HepG2 (cell line): ENCODE results near the gene MEA1. TPM values are rescaled to one million over a fixed set of nuclear protein-coding genes. Genes with fewer than 3 reads are reported as not detected.

ENCODE experiments used
- ELF4 ChIP-seq: sonication (generic); formaldehyde crosslinking; IDR thresholded peaks from 2 replicates; pipeline ENCODE4 v1.5.0; 2020; ENCODE audit warnings: missing genetic modification reagents, mild to moderate bottlenecking, moderate library complexity, borderline replicate concordance
- ERF ChIP-seq: IDR thresholded peaks from 2 replicates; pipeline ENCODE4 v1.6.1; 2018; ENCODE audit warnings: missing biosample characterization, missing genetic modification reagents
- GABPB1 ChIP-seq: IDR thresholded peaks from 2 replicates; pipeline ENCODE4 v1.6.1; 2016; ENCODE audit warnings: mild to moderate bottlenecking, missing genetic modification reagents, moderate library complexity, missing compliant biosample characterization
- HDAC2 ChIP-seq: sonication (generic); formaldehyde crosslinking; IDR thresholded peaks from 2 replicates; pipeline ENCODE4 v1.4.0; 2020; ENCODE audit warnings: missing genetic modification reagents
- MED8 ChIP-seq: sonication (generic); formaldehyde crosslinking; IDR thresholded peaks from 2 replicates; pipeline ENCODE4 v1.8.1; 2023; ENCODE audit warnings: mild to moderate bottlenecking, missing genetic modification reagents; ENCODE audit not compliant: insufficient replicate concordance
- ONECUT2 ChIP-seq: sonication (generic); formaldehyde crosslinking; IDR thresholded peaks from 2 replicates; pipeline ENCODE4 v1.4.0; 2020; ENCODE audit warnings: missing genetic modification reagents
- ZNF562 ChIP-seq: sonication (generic); formaldehyde crosslinking; IDR thresholded peaks from 2 replicates; pipeline ENCODE4 v1.8.0; 2022; ENCODE audit warnings: missing genetic modification reagents, borderline replicate concordance
- ZNF564 ChIP-seq: sonication (generic); formaldehyde crosslinking; IDR thresholded peaks from 2 replicates; pipeline ENCODE4 v1.8.1; 2023; ENCODE audit warnings: mild to moderate bottlenecking, missing genetic modification reagents
- ZNF614 ChIP-seq: IDR thresholded peaks from 2 replicates; pipeline ENCODE4 v1.6.1; 2018; ENCODE audit warnings: missing biosample characterization, missing genetic modification reagents, inconsistent platforms, borderline replicate concordance
- ZNF660 ChIP-seq: sonication (generic); formaldehyde crosslinking; IDR thresholded peaks from 2 replicates; pipeline ENCODE4 v1.5.1; 2020; ENCODE audit warnings: mild to moderate bottlenecking, low read depth, missing genetic modification reagents, borderline replicate concordance
- ZNF75D ChIP-seq: sonication (generic); formaldehyde crosslinking; IDR thresholded peaks from 2 replicates; pipeline ENCODE4 v1.8.1; 2023; ENCODE audit warnings: missing genetic modification reagents, mild to moderate bottlenecking, borderline replicate concordance
- polyA plus RNA-seq, 8 experiments: library from polyadenylated mRNA; depleted of rRNA in 3 of 8; stranded (reverse) in 7 of 8; unstranded in 1 of 8; fragments of >200 nt; fragmentation: Illumina TruSeq in 4 of 8; extraction: Trizol in 4 of 8; gene quantifications; 2 replicates each; pipeline versions ENCODE4 v1.2.1 to v1.2.3, GENCODE V29; 2011 to 2016; ENCODE audit warnings: low read depth in 4 of 8, missing spikeins in 1 of 8, mixed read lengths in 1 of 8; ENCODE audit not compliant: insufficient read depth in 1 of 8
- total RNA-seq, 5 experiments: library from RNA; depleted of rRNA; stranded (reverse); fragments of >200 nt; fragmentation: Illumina TruSeq; extraction: Trizol; gene quantifications; 2 replicates each; pipeline ENCODE4 v1.2.3, GENCODE V29; 2016; ENCODE audit warnings: low read depth in 1 of 5
- TF ChIP-seq, protein P1 (sequence below): IDR thresholded peaks from 2 replicates; pipeline ENCODE4 v1.6.1; 2016; ENCODE audit warnings: low read depth
- TF ChIP-seq, protein P2 (sequence below), 2 experiments: sonication (generic) in 1 of 2; formaldehyde crosslinking in 1 of 2; IDR thresholded peaks; 2 replicates each; pipeline versions ENCODE4 v1.4.0 to v1.6.1; 2016 to 2020; ENCODE audit warnings: borderline replicate concordance in 1 of 2, low read depth in 1 of 2, mild to moderate bottlenecking in 1 of 2, missing genetic modification reagents in 1 of 2
- TF ChIP-seq, protein P3 (sequence below): sonication (generic); formaldehyde crosslinking; IDR thresholded peaks from 2 replicates; pipeline ENCODE4 v1.4.0; 2020; ENCODE audit warnings: missing genetic modification reagents, borderline replicate concordance
- TF ChIP-seq, protein P4 (sequence below): sonication (generic); formaldehyde crosslinking; IDR thresholded peaks from 2 replicates; pipeline ENCODE4 v1.5.0; 2020; ENCODE audit warnings: missing genetic modification reagents
- TF ChIP-seq, protein P5 (sequence below): sonication (generic); IDR thresholded peaks from 2 replicates; pipeline ENCODE4 v1.6.1; 2016; ENCODE audit warnings: low read depth, borderline replicate concordance

Gene MEA1
- total and polyA plus RNA-seq, 2 of the 13 experiments (the other 11 are each of a cell fraction or from before 2014, with no cell fraction given): 75.6 to 86.2 TPM

DNA sequence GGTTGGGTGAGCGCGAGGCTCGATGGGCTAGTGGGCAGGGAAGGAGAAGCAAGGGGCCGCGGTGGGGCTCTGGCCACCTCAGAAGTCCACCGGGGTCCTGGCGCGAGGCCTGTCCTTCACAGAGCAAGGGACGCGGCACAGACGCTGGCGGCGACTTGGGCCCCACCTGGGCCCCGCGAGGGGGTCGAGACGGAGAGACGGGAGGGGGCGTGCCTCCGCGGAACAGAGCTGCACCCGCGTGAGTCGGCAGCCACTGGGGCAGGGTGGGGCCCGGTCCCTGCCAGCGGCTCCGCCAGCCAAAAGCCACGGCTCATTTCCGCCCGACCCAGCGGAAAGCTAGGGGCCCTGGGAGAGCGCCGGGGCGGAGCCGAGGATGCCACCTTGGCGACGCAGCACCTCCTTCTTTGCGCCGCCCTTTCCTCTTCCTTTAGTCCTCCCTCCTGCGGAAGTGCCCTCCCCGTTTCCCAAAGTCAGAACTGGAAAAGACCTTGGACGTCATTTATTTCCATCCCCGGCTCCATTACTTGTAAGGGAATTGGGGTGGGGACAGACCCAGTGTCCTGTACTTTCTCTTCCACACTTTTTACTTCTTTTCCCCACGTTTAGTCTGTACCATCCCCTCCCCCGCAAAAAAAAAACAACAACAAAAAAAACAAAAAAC, 39.9 kb upstream of the MEA1 start, which contains the start of gene CUL7 (continued):
- TF ChIP-seq ZNF75D (CRISPR knock-in tag) (0 out of 2 replicates have a peak, but pooled peaks have one; percentile 44), ZNF614 (CRISPR knock-in tag) (peak; percentile 96), HDAC2 (CRISPR knock-in tag) (peak; percentile 75), ELF4 (peak; percentile 92), ZNF562 (CRISPR knock-in tag) (no peak), ZNF564 (CRISPR knock-in tag) (peak; percentile 96), MED8 (CRISPR knock-in tag) (no peak), GABPB1 (CRISPR knock-in tag) (peak; percentile 97), ONECUT2 (no peak), ERF (CRISPR knock-in tag) (peak; percentile 91), ZNF660 (CRISPR knock-in tag) (no peak)
- TF ChIP-seq, protein P1, sequence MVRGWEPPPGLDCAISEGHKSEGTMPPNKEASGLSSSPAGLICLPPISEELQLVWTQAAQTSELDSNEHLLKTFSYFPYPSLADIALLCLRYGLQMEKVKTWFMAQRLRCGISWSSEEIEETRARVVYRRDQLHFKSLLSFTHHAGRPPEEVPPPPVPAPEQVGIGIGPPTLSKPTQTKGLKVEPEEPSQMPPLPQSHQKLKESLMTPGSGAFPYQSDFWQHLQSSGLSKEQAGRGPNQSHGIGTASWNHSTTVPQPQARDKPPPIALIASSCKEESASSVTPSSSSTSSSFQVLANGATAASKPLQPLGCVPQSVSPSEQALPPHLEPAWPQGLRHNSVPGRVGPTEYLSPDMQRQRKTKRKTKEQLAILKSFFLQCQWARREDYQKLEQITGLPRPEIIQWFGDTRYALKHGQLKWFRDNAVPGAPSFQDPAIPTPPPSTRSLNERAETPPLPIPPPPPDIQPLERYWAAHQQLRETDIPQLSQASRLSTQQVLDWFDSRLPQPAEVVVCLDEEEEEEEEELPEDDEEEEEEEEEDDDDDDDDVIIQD (CRISPR knock-in tag): peak; percentile 88
- TF ChIP-seq, protein P2, sequence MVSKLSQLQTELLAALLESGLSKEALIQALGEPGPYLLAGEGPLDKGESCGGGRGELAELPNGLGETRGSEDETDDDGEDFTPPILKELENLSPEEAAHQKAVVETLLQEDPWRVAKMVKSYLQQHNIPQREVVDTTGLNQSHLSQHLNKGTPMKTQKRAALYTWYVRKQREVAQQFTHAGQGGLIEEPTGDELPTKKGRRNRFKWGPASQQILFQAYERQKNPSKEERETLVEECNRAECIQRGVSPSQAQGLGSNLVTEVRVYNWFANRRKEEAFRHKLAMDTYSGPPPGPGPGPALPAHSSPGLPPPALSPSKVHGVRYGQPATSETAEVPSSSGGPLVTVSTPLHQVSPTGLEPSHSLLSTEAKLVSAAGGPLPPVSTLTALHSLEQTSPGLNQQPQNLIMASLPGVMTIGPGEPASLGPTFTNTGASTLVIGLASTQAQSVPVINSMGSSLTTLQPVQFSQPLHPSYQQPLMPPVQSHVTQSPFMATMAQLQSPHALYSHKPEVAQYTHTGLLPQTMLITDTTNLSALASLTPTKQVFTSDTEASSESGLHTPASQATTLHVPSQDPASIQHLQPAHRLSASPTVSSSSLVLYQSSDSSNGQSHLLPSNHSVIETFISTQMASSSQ (IDR thresholded peaks at IDR 0.05; ENCODE audit: low read depth): no peak
- TF ChIP-seq, protein P2 (CRISPR knock-in tag; IDR thresholded peaks at IDR 0.05; ENCODE audit: borderline replicate concordance): peak; percentile 78; the same call in 1 of the 2 replicates
- TF ChIP-seq, protein P3, sequence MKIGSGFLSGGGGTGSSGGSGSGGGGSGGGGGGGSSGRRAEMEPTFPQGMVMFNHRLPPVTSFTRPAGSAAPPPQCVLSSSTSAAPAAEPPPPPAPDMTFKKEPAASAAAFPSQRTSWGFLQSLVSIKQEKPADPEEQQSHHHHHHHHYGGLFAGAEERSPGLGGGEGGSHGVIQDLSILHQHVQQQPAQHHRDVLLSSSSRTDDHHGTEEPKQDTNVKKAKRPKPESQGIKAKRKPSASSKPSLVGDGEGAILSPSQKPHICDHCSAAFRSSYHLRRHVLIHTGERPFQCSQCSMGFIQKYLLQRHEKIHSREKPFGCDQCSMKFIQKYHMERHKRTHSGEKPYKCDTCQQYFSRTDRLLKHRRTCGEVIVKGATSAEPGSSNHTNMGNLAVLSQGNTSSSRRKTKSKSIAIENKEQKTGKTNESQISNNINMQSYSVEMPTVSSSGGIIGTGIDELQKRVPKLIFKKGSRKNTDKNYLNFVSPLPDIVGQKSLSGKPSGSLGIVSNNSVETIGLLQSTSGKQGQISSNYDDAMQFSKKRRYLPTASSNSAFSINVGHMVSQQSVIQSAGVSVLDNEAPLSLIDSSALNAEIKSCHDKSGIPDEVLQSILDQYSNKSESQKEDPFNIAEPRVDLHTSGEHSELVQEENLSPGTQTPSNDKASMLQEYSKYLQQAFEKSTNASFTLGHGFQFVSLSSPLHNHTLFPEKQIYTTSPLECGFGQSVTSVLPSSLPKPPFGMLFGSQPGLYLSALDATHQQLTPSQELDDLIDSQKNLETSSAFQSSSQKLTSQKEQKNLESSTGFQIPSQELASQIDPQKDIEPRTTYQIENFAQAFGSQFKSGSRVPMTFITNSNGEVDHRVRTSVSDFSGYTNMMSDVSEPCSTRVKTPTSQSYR (CRISPR knock-in tag): peak; percentile 48; the same call in 1 of the 2 replicates
- TF ChIP-seq, protein P4, sequence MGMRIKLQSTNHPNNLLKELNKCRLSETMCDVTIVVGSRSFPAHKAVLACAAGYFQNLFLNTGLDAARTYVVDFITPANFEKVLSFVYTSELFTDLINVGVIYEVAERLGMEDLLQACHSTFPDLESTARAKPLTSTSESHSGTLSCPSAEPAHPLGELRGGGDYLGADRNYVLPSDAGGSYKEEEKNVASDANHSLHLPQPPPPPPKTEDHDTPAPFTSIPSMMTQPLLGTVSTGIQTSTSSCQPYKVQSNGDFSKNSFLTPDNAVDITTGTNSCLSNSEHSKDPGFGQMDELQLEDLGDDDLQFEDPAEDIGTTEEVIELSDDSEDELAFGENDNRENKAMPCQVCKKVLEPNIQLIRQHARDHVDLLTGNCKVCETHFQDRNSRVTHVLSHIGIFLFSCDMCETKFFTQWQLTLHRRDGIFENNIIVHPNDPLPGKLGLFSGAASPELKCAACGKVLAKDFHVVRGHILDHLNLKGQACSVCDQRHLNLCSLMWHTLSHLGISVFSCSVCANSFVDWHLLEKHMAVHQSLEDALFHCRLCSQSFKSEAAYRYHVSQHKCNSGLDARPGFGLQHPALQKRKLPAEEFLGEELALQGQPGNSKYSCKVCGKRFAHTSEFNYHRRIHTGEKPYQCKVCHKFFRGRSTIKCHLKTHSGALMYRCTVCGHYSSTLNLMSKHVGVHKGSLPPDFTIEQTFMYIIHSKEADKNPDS (CRISPR knock-in tag): 0 out of 2 replicates have a peak, but pooled peaks have one; percentile 87
- TF ChIP-seq, protein P5, sequence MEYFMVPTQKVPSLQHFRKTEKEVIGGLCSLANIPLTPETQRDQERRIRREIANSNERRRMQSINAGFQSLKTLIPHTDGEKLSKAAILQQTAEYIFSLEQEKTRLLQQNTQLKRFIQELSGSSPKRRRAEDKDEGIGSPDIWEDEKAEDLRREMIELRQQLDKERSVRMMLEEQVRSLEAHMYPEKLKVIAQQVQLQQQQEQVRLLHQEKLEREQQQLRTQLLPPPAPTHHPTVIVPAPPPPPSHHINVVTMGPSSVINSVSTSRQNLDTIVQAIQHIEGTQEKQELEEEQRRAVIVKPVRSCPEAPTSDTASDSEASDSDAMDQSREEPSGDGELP: no peak
